GM23338 (cell line): Measurements from ENCODE around the gene PRPF40B. TPM values are rescaled to one million over a fixed set of nuclear protein-coding genes. Genes with fewer than 3 reads are reported as not detected.

ENCODE experiments used
- ATAC-seq: fragments of 200-7000 bp; cut with Tn5 transposase; 3 replicates; pipeline ENCODE4 v1.9.1; 2020
- DNase-seq: peaks from one replicate; pipeline ENCODE4 v3.0.0-alpha.2; 2015; ENCODE audit warnings: low spot score
- H2AFZ ChIP-seq: fragments of 200-600 bp; sonication (generic); 2 replicates; pipeline ENCODE4 v1.8.0; 2016; ENCODE audit warnings: antibody characterized with exemption, mild to moderate bottlenecking, moderate library complexity
- H3F3A ChIP-seq: fragments of 200-600 bp; sonication (generic); replicated peaks from 2 replicates; pipeline ENCODE4 v1.8.0; 2017; ENCODE audit warnings: antibody characterized with exemption, mixed run types, low read depth
- H3K27ac ChIP-seq: fragments of 200-600 bp; sonication (generic); 2 replicates; pipeline ENCODE4 v1.6.1; 2016; ENCODE audit warnings: low read depth
- H3K27me3 ChIP-seq: fragments of 200-600 bp; sonication (generic); 2 replicates; pipeline ENCODE4 v1.8.0; 2016; ENCODE audit warnings: mild to moderate bottlenecking, mixed run types, moderate library complexity; ENCODE audit not compliant: insufficient read depth
- H3K36me3 ChIP-seq: fragments of 200-600 bp; sonication (generic); 2 replicates; pipeline ENCODE4 v1.8.0; 2016; ENCODE audit warnings: mild to moderate bottlenecking; ENCODE audit not compliant: insufficient read depth
- H3K4me1 ChIP-seq: fragments of 200-600 bp; sonication (generic); 2 replicates; pipeline ENCODE4 v1.8.0; 2016; ENCODE audit warnings: mild to moderate bottlenecking, moderate library complexity; ENCODE audit not compliant: insufficient read depth
- H3K4me2 ChIP-seq: fragments of 200-600 bp; sonication (generic); 2 replicates; pipeline ENCODE4 v1.7.1; 2017; ENCODE audit warnings: mixed run types
- H3K4me3 ChIP-seq: fragments of 200-600 bp; sonication (generic); 2 replicates; pipeline ENCODE4 v1.6.1; 2016; ENCODE audit warnings: mixed run types
- H3K79me2 ChIP-seq: fragments of 200-600 bp; sonication (generic); replicated peaks from 2 replicates; pipeline ENCODE4 v1.8.0; 2017; ENCODE audit warnings: mild to moderate bottlenecking; ENCODE audit not compliant: insufficient read depth
- H3K9me2 ChIP-seq: fragments of 200-600 bp; sonication (generic); 2 replicates; pipeline ENCODE4 v1.8.0; 2017; ENCODE audit not compliant: insufficient read depth
- H4K20me1 ChIP-seq: fragments of 200-600 bp; sonication (generic); replicated peaks from 2 replicates; pipeline ENCODE4 v1.8.0; 2017; ENCODE audit warnings: mild to moderate bottlenecking; ENCODE audit not compliant: insufficient read depth
- H3K27ac Mint-ChIP-seq: 2 replicates; pipeline ENCODE4 v1.8.0; 2020; ENCODE audit warnings: inconsistent platforms, mild to moderate bottlenecking, moderate library complexity, mixed read lengths
- H3K27me3 Mint-ChIP-seq: 3 replicates; pipeline ENCODE4 v1.8.0; 2022; ENCODE audit warnings: low read depth, mild to moderate bottlenecking, moderate library complexity, mixed read lengths, inconsistent platforms; ENCODE audit not compliant: insufficient read depth, poor library complexity
- H3K36me3 Mint-ChIP-seq: 3 replicates; pipeline ENCODE4 v1.8.0; 2021; ENCODE audit warnings: low read depth, mild to moderate bottlenecking, inconsistent platforms, moderate library complexity, mixed read lengths
- H3K4me1 Mint-ChIP-seq: 3 replicates; pipeline ENCODE4 v1.8.0; 2020; ENCODE audit warnings: mild to moderate bottlenecking, inconsistent platforms, mixed read lengths
- H3K4me3 Mint-ChIP-seq: 3 replicates; pipeline ENCODE4 v1.8.0; 2021; ENCODE audit warnings: moderate library complexity, mild to moderate bottlenecking, inconsistent platforms, mixed read lengths
- H3K9me3 Mint-ChIP-seq: 3 replicates; pipeline ENCODE4 v1.8.0; 2020; ENCODE audit warnings: moderate library complexity, mild to moderate bottlenecking, inconsistent platforms, mixed read lengths
- CREB1 ChIP-seq: fragments of 250-450 bp; sonication (Bioruptor Pico); IDR thresholded peaks from 2 replicates; pipeline ENCODE4 v1.5.0; 2020; ENCODE audit warnings: low read depth, mild to moderate bottlenecking, moderate library complexity
- EZH2phosphoT487 ChIP-seq: fragments of 200-600 bp; sonication (generic); IDR thresholded peaks from one replicate; pipeline ENCODE4 v1.8.1; 2018; ENCODE audit warnings: antibody characterized with exemption; ENCODE audit not compliant: unreplicated experiment
- JUNB ChIP-seq: IDR thresholded peaks from one replicate; pipeline ENCODE4 v1.6.1; 2016; ENCODE audit warnings: antibody characterized with exemption; ENCODE audit not compliant: unreplicated experiment
- NANOG ChIP-seq: IDR thresholded peaks from 2 replicates; pipeline ENCODE4 v1.6.1; 2016; ENCODE audit warnings: antibody characterized with exemption, borderline replicate concordance
- POLR2AphosphoS5 ChIP-seq: IDR thresholded peaks from 2 replicates; pipeline ENCODE4 v1.6.1; 2016; ENCODE audit warnings: antibody characterized with exemption, low read depth
- STAT1 ChIP-seq: IDR thresholded peaks from one replicate; pipeline ENCODE4 v1.6.1; 2016; ENCODE audit warnings: antibody characterized with exemption; ENCODE audit not compliant: unreplicated experiment
- ZNF331 ChIP-seq: fragments of 250-450 bp; sonication (Bioruptor Pico); IDR thresholded peaks from 2 replicates; pipeline ENCODE4 v1.5.0; 2020; ENCODE audit warnings: low read depth, mild to moderate bottlenecking, moderate library complexity
- polyA plus RNA-seq: library from polyadenylated mRNA; unstranded; fragments of >200 nt; fragmentation: Nextera tagmentation; extraction: Ambion mirVana; gene quantifications from 2 replicates; pipeline ENCODE4 v1.2.1, GENCODE V29; 2016
- total RNA-seq: library from RNA; depleted of rRNA; stranded (reverse); fragments of >200 nt; shearing (Covaris generic); gene quantifications from 2 replicates; pipeline ENCODE4 v1.2.3, GENCODE V29; 2014
- TF ChIP-seq, protein P1 (sequence below): IDR thresholded peaks from 2 replicates; pipeline ENCODE4 v1.6.1; 2016; ENCODE audit warnings: antibody characterized with exemption
- TF ChIP-seq, protein P2 (sequence below): IDR thresholded peaks from one replicate; pipeline ENCODE4 v1.6.1; 2018; ENCODE audit warnings: antibody characterized with exemption; ENCODE audit not compliant: unreplicated experiment
- TF ChIP-seq, protein P3 (sequence below): fragments of 250-450 bp; sonication (Bioruptor Pico); IDR thresholded peaks from 2 replicates; pipeline ENCODE4 v1.5.0; 2020; ENCODE audit warnings: mild to moderate bottlenecking, moderate library complexity

PRPF40B gene
- total and polyA plus RNA-seq, 2 experiments from 2014 or later, result 17.9 to 19.0 TPM

DNA sequence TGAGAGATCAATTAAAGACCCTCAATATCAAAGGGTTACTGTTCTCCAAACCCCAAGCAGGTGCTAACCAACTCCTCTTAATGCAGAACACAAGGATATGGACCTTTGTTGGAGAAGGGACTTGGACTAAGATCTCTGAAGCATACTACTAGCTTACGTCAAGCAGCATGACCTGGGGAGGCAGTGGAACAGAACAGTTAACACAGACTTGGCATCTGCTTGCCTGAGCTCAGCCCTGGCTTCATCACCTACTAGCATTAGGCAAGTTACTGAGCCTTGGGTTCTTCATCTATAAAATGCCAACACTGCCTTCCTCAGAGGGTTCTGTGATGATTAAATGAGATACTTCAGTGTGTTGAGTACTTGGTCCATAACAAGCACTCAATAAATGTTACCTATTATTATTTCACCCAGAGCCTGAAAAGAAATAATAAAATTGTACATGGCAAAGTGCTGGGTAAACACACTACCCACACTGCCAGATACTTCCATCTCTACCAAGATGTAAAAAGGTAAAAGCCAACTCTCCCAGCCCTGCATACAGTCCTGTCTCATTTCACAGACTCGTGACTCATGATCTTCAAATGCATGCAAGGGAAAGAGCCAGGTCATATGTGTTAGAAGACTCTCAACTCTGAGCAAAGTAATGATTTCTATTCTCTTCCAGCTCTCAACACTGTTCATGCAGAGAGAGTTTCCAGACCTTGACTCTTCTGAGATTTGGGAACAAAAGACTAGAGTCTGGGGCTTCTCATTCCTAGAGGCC, 44.1 kb downstream of the PRPF40B start:
- Histone ChIP-seq H3K4me2 (no peak overlapping the region), H3K27me3 (no peaks in the 10 kb centered on the region), H4K20me1 (peaks cover 8% of the 10 kb centered on the region; the same call in 1 of the 2 replicates), H3K36me3 (no peaks in the 10 kb centered on the region; the same call in 1 of the 2 replicates), H3K27ac (no peak overlapping the region), H3K4me3 (no peak overlapping the region), H2AFZ (no peak overlapping the region), H3K79me2 (peaks cover 26% of the 10 kb centered on the region), H3F3A (no peaks in the 10 kb centered on the region), H3K9me2 (0 out of 2 replicates have a peak, but pooled peaks cover 2% of the 10 kb centered on the region), H3K4me1 (peaks cover 16% of the 10 kb centered on the region)
- ATAC-seq (no peak), DNase-seq (no peak)
- Mint-ChIP-seq H3K9me3 (no peaks in the 10 kb centered on the region), H3K27ac (no peak overlapping the region), H3K4me3 (no peak overlapping the region), H3K36me3 (peaks cover 6% of the 10 kb centered on the region; the same call in 2 of the 3 replicates), H3K4me1 (peaks cover 30% of the 10 kb centered on the region), H3K27me3 (peaks cover 3% of the 10 kb centered on the region)
- no peak for TF ChIP-seq NANOG

DNA sequence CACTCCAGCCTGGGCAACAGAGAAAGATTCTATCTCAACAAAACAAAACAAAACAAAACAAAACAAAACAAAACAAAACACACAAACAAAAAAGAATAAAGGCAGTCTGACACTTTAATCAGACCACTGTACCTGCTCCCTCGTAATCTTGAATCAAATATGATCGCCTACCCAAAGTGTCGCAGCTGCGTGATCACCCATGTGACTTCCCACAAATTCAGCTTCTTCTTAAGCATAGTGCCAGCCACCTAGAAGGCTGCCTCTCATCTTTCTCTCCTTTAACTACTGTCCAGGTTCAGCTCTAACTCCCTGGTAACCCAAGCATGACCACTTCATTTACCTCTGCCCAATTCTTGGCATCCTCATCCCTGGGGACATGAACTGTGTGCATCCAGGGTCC, 46.4 kb downstream of the PRPF40B start:
- Histone ChIP-seq H3K9me2 (no peaks in the 10 kb centered on the region), H4K20me1 (peaks cover 8% of the 10 kb centered on the region; the same call in 1 of the 2 replicates), H2AFZ (no peak overlapping the region), H3K27ac (no peak overlapping the region), H3K36me3 (no peaks in the 10 kb centered on the region), H3K4me2 (no peak overlapping the region), H3K4me1 (peaks cover 21% of the 10 kb centered on the region), H3K27me3 (no peaks in the 10 kb centered on the region), H3K79me2 (peaks cover 47% of the 10 kb centered on the region), H3F3A (no peaks in the 10 kb centered on the region), H3K4me3 (no peak overlapping the region)
- H3K9me3 Mint-ChIP-seq, result no peaks in the 10 kb centered on the region
- H3K27ac Mint-ChIP-seq, result no peak overlapping the region
- H3K27me3 Mint-ChIP-seq, result peaks cover 9% of the 10 kb centered on the region
- ATAC-seq (no peak), DNase-seq (no peak)
- H3K36me3 Mint-ChIP-seq, result peaks cover 3% of the 10 kb centered on the region; the same call in 1 of the 3 replicates
- no peak overlapping the region for H3K4me3 Mint-ChIP-seq
- peaks cover 35% of the 10 kb centered on the region for H3K4me1 Mint-ChIP-seq
- TF ChIP-seq, protein P1, sequence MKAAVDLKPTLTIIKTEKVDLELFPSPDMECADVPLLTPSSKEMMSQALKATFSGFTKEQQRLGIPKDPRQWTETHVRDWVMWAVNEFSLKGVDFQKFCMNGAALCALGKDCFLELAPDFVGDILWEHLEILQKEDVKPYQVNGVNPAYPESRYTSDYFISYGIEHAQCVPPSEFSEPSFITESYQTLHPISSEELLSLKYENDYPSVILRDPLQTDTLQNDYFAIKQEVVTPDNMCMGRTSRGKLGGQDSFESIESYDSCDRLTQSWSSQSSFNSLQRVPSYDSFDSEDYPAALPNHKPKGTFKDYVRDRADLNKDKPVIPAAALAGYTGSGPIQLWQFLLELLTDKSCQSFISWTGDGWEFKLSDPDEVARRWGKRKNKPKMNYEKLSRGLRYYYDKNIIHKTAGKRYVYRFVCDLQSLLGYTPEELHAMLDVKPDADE, result no peak
- TF ChIP-seq JUNB, result no peak
- TF ChIP-seq, protein P2, sequence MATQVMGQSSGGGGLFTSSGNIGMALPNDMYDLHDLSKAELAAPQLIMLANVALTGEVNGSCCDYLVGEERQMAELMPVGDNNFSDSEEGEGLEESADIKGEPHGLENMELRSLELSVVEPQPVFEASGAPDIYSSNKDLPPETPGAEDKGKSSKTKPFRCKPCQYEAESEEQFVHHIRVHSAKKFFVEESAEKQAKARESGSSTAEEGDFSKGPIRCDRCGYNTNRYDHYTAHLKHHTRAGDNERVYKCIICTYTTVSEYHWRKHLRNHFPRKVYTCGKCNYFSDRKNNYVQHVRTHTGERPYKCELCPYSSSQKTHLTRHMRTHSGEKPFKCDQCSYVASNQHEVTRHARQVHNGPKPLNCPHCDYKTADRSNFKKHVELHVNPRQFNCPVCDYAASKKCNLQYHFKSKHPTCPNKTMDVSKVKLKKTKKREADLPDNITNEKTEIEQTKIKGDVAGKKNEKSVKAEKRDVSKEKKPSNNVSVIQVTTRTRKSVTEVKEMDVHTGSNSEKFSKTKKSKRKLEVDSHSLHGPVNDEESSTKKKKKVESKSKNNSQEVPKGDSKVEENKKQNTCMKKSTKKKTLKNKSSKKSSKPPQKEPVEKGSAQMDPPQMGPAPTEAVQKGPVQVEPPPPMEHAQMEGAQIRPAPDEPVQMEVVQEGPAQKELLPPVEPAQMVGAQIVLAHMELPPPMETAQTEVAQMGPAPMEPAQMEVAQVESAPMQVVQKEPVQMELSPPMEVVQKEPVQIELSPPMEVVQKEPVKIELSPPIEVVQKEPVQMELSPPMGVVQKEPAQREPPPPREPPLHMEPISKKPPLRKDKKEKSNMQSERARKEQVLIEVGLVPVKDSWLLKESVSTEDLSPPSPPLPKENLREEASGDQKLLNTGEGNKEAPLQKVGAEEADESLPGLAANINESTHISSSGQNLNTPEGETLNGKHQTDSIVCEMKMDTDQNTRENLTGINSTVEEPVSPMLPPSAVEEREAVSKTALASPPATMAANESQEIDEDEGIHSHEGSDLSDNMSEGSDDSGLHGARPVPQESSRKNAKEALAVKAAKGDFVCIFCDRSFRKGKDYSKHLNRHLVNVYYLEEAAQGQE, result no peak
- TF ChIP-seq STAT1, result no peak
- TF ChIP-seq ZNF331 (CRISPR knock-in tag), result no peak
- no peak for TF ChIP-seq EZH2phosphoT487
- TF ChIP-seq CREB1 (CRISPR knock-in tag), result no peak
- no peak for TF ChIP-seq NANOG
- TF ChIP-seq, protein P3, sequence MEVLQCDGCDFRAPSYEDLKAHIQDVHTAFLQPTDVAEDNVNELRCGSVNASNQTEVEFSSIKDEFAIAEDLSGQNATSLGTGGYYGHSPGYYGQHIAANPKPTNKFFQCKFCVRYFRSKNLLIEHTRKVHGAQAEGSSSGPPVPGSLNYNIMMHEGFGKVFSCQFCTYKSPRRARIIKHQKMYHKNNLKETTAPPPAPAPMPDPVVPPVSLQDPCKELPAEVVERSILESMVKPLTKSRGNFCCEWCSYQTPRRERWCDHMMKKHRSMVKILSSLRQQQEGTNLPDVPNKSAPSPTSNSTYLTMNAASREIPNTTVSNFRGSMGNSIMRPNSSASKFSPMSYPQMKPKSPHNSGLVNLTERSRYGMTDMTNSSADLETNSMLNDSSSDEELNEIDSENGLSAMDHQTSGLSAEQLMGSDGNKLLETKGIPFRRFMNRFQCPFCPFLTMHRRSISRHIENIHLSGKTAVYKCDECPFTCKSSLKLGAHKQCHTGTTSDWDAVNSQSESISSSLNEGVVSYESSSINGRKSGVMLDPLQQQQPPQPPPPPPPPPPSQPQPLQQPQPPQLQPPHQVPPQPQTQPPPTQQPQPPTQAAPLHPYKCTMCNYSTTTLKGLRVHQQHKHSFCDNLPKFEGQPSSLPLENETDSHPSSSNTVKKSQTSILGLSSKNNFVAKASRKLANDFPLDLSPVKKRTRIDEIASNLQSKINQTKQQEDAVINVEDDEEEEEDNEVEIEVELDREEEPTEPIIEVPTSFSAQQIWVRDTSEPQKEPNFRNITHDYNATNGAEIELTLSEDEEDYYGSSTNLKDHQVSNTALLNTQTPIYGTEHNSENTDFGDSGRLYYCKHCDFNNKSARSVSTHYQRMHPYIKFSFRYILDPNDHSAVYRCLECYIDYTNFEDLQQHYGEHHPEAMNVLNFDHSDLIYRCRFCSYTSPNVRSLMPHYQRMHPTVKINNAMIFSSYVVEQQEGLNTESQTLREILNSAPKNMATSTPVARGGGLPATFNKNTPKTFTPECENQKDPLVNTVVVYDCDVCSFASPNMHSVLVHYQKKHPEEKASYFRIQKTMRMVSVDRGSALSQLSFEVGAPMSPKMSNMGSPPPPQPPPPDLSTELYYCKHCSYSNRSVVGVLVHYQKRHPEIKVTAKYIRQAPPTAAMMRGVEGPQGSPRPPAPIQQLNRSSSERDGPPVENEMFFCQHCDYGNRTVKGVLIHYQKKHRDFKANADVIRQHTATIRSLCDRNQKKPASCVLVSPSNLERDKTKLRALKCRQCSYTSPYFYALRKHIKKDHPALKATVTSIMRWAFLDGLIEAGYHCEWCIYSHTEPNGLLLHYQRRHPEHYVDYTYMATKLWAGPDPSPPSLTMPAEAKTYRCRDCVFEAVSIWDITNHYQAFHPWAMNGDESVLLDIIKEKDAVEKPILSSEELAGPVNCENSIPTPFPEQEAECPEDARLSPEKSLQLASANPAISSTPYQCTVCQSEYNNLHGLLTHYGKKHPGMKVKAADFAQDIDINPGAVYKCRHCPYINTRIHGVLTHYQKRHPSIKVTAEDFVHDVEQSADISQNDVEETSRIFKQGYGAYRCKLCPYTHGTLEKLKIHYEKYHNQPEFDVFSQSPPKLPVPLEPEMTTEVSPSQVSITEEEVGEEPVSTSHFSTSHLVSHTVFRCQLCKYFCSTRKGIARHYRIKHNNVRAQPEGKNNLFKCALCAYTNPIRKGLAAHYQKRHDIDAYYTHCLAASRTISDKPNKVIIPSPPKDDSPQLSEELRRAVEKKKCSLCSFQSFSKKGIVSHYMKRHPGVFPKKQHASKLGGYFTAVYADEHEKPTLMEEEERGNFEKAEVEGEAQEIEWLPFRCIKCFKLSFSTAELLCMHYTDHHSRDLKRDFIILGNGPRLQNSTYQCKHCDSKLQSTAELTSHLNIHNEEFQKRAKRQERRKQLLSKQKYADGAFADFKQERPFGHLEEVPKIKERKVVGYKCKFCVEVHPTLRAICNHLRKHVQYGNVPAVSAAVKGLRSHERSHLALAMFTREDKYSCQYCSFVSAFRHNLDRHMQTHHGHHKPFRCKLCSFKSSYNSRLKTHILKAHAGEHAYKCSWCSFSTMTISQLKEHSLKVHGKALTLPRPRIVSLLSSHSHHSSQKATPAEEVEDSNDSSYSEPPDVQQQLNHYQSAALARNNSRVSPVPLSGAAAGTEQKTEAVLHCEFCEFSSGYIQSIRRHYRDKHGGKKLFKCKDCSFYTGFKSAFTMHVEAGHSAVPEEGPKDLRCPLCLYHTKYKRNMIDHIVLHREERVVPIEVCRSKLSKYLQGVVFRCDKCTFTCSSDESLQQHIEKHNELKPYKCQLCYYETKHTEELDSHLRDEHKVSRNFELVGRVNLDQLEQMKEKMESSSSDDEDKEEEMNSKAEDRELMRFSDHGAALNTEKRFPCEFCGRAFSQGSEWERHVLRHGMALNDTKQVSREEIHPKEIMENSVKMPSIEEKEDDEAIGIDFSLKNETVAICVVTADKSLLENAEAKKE, result no peak
- TF ChIP-seq POLR2AphosphoS5, result no peak
